HCT116 (cell line): Measurements from ENCODE around the gene GLTP. TPM values are rescaled to one million over a fixed set of nuclear protein-coding genes. Genes with fewer than 3 reads are reported as not detected.

ENCODE experiments used
- ATAC-seq: fragments of 200-7000 bp; cut with Tn5 transposase; 2 replicates; pipeline ENCODE4 v1.9.1; 2020; ENCODE audit warnings: mild to moderate bottlenecking, moderate library complexity
- BruUV-seq: library from RNA; stranded (reverse); fragments of 400-500 nt; replicated peaks from 2 replicates; lab custom pipeline; 2021; lab: Mats Ljungman, UMichigan
- CTCF ChIA-PET: fragments of 300-600 bp; sonication (Branson Sonifier 250); formaldehyde crosslinking; loops from one replicate; lab custom pipeline; 2021; ENCODE audit warnings: antibody characterized with exemption; lab: Charles Lee
- POLR2A ChIA-PET: fragments of 300-600, 350-600 bp; sonication (Branson Sonifier 250); formaldehyde crosslinking; loops from one replicate; lab custom pipeline; 2021; ENCODE audit warnings: antibody characterized with exemption; lab: Charles Lee
- RAD21 ChIA-PET, 2 experiments: fragments of 300-600 bp; sonication (Branson Sonifier 250); formaldehyde crosslinking; loops; one replicate each; lab custom pipeline; 2023; ENCODE audit warnings: low total read pairs in 2 of 2; ENCODE audit not compliant: uncharacterized antibody in 2 of 2, unreplicated experiment in 2 of 2, low non-redundant PET in 1 of 2; lab: Charles Lee
- DNase-seq: peaks from one replicate; pipeline ENCODE4 v3.0.0-alpha.2; 2010; ENCODE audit warnings: low read depth, low spot score
- H2AFZ ChIP-seq: fragments of 200-600 bp; shearing (Covaris generic), sonication (generic); 2 replicates; pipeline ENCODE4 v1.6.1; 2017; ENCODE audit warnings: low read depth, mixed run types, mixed read lengths, antibody characterized with exemption, low read length; ENCODE audit not compliant: poor library complexity, severe bottlenecking
- H3K27ac ChIP-seq: 2 replicates; pipeline ENCODE4 v1.5.1; 2012; ENCODE audit warnings: low read depth, low read length
- H3K27me3 ChIP-seq: fragments of 200-600 bp; sonication (generic); 2 replicates; pipeline ENCODE4 v1.6.1; 2016; ENCODE audit warnings: mixed run types, low read length, mixed read lengths; ENCODE audit not compliant: insufficient read depth
- H3K36me3 ChIP-seq, 2 experiments: fragments of 200-500 bp in 1 of 2; fragments of 200-600 bp in 1 of 2; sonication (Bioruptor generic) in 1 of 2; sonication (generic) in 1 of 2; 2 replicates each; pipeline versions ENCODE4 v1.5.1 to v1.6.1; 2014 to 2016; ENCODE audit warnings: low read length in 2 of 2, inconsistent platforms in 1 of 2, mixed read lengths in 1 of 2, mixed run types in 1 of 2; ENCODE audit not compliant: insufficient read depth in 2 of 2, control insufficient read depth in 1 of 2
- H3K4me1 ChIP-seq, 2 experiments: fragments of 200-600 bp in 1 of 2; sonication (generic) in 1 of 2; 2 replicates each; pipeline versions ENCODE4 v1.5.1 to v1.6.1; 2012 to 2017; ENCODE audit warnings: low read length in 2 of 2, inconsistent platforms in 1 of 2, mild to moderate bottlenecking in 1 of 2, mixed read lengths in 1 of 2, mixed run types in 1 of 2, moderate library complexity in 1 of 2; ENCODE audit not compliant: insufficient read depth in 2 of 2, control insufficient read depth in 1 of 2
- H3K4me2 ChIP-seq: fragments of 200-600 bp; sonication (generic); 2 replicates; pipeline ENCODE4 v1.6.1; 2017; ENCODE audit warnings: mixed run types, low read length, mixed read lengths
- H3K4me3 ChIP-seq, 2 experiments: fragments of 200-600 bp in 1 of 2; sonication (generic) in 1 of 2; replicated peaks in 1 of 2; 2 replicates each; pipeline ENCODE4 v1.5.1; 2011 to 2016; ENCODE audit warnings: low read length in 2 of 2, control low read depth in 1 of 2, low read depth in 1 of 2, mild to moderate bottlenecking in 1 of 2, mixed read lengths in 1 of 2, mixed run types in 1 of 2
- H3K79me2 ChIP-seq: fragments of 200-600 bp; sonication (generic); 2 replicates; pipeline ENCODE4 v1.6.1; 2017; ENCODE audit warnings: mild to moderate bottlenecking, mixed run types, low read length, moderate library complexity, mixed read lengths; ENCODE audit not compliant: insufficient read depth
- H3K9ac ChIP-seq: fragments of 200-600 bp; sonication (generic); 2 replicates; pipeline ENCODE4 v1.6.1; 2016; ENCODE audit warnings: low read length, mixed read lengths
- H3K9me2 ChIP-seq: fragments of 200-600 bp; sonication (generic), shearing (Covaris generic); 2 replicates; pipeline ENCODE4 v1.6.1; 2017; ENCODE audit warnings: mixed run types, mild to moderate bottlenecking, moderate library complexity; ENCODE audit not compliant: insufficient read depth
- H3K9me3 ChIP-seq, 2 experiments: fragments of 200-500 bp in 1 of 2; fragments of 200-600 bp in 1 of 2; sonication (Bioruptor generic) in 1 of 2; sonication (generic) in 1 of 2; 2 replicates each; pipeline ENCODE4 v1.6.1; 2014 to 2017; ENCODE audit warnings: low read length in 2 of 2, mixed read lengths in 2 of 2, inconsistent platforms in 1 of 2, low read depth in 1 of 2, mild to moderate bottlenecking in 1 of 2, mixed run types in 1 of 2, moderate library complexity in 1 of 2; ENCODE audit not compliant: control insufficient read depth in 1 of 2, insufficient read depth in 1 of 2
- H4K20me1 ChIP-seq: fragments of 200-600 bp; sonication (generic), shearing (Covaris generic); 2 replicates; pipeline ENCODE4 v1.6.1; 2017; ENCODE audit warnings: mixed run types, mild to moderate bottlenecking, moderate library complexity; ENCODE audit not compliant: insufficient read depth
- CBX3 ChIP-seq: IDR thresholded peaks from 2 replicates; pipeline ENCODE4 v1.6.1; 2012; ENCODE audit warnings: low read depth
- EGR1 ChIP-seq: IDR thresholded peaks from 2 replicates; pipeline ENCODE4 v1.6.1; 2012; ENCODE audit warnings: low read depth
- EZH2 ChIP-seq: fragments of 200-600 bp; sonication (generic); IDR thresholded peaks from 2 replicates; pipeline ENCODE4 v1.6.1; 2017; ENCODE audit warnings: antibody characterized with exemption, mixed run types
- FOSL1 ChIP-seq: IDR thresholded peaks from 2 replicates; pipeline ENCODE4 v1.6.1; 2012; ENCODE audit warnings: low read depth
- JUND ChIP-seq: IDR thresholded peaks from 2 replicates; pipeline ENCODE4 v1.6.1; 2012
- POLR2A ChIP-seq: IDR thresholded peaks from 2 replicates; pipeline ENCODE4 v1.7.0; 2011; ENCODE audit warnings: borderline replicate concordance; ENCODE audit not compliant: insufficient read depth, insufficient read length; ENCODE audit errors: extremely low read depth
- POLR2AphosphoS5 ChIP-seq: IDR thresholded peaks from 2 replicates; pipeline ENCODE4 v1.6.1; 2011; ENCODE audit warnings: mild to moderate bottlenecking, low read depth, low read length, moderate library complexity
- SIN3A ChIP-seq: IDR thresholded peaks from 2 replicates; pipeline ENCODE4 v1.6.1; 2012; ENCODE audit warnings: low read depth
- SP1 ChIP-seq: IDR thresholded peaks from 2 replicates; pipeline ENCODE4 v1.6.1; 2012; ENCODE audit warnings: low read depth
- SRF ChIP-seq: IDR thresholded peaks from 2 replicates; pipeline ENCODE4 v1.6.1; 2012; ENCODE audit warnings: low read depth
- TCF7L2 ChIP-seq: IDR thresholded peaks from 2 replicates; pipeline ENCODE4 v1.7.0; 2011; ENCODE audit warnings: borderline replicate concordance, inconsistent platforms; ENCODE audit not compliant: insufficient read depth, insufficient read length; ENCODE audit errors: extremely low read depth
- YY1 ChIP-seq: IDR thresholded peaks from 2 replicates; pipeline ENCODE4 v1.6.1; 2011; ENCODE audit warnings: low read length, low read depth, moderate library complexity, mild to moderate bottlenecking; ENCODE audit not compliant: insufficient replicate concordance; ENCODE audit errors: extremely low read depth
- ZFX ChIP-seq: fragments of 450-650 bp; IDR thresholded peaks from 2 replicates; pipeline ENCODE4 v1.6.1; 2017
- ZNF274 ChIP-seq: fragments of 200-500 bp; sonication (Bioruptor generic); IDR thresholded peaks from 2 replicates; pipeline ENCODE4 v1.6.1; 2014; ENCODE audit warnings: mild to moderate bottlenecking, low read depth, low read length, inconsistent platforms
- intact Hi-C: fragments of 100-400 bp; cut with micrococcal nuclease; formaldehyde crosslinking; loops from 2 replicates; pipeline ENCODE4 v1.10.0; 2022
- total RNA-seq: library from RNA; stranded (reverse); gene quantifications from one replicate; pipeline ENCODE4 v1.2.1, GENCODE V29; 2021; ENCODE audit not compliant: unreplicated experiment
- TF ChIP-seq, protein P1 (sequence below): IDR thresholded peaks from 2 replicates; pipeline ENCODE4 v1.6.1; 2012
- TF ChIP-seq, protein P2 (sequence below): IDR thresholded peaks from 2 replicates; pipeline ENCODE4 v1.6.1; 2012
- TF ChIP-seq, protein P3 (sequence below): IDR thresholded peaks from 2 replicates; pipeline ENCODE4 v1.6.1; 2012; ENCODE audit warnings: low read depth

GLTP gene
- total RNA-seq, 1 experiment from 2014 or later, result 26.6 TPM

DNA sequence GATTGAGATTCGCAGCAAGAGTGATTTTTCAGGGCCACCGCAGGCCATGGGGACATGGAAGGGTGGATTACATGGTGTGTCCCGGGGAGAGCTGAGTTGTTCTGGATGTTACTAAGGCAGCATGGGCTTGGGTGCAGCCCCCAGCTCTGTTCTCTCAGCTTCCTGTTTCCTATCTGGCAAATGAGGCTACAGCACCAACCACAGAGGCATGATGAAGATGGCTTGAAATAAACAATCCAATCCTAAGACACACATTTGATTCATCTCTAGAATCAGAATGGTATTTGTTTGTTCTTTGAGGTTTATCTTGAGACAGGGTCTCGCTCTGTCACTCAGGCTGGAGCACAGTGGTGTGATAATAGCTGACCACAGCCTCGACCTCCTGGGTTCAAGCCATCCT lies 21.6 kb downstream of the GLTP start (continued):
- TF ChIP-seq FOSL1 (no peak), SP1 (no peak), ZNF274 (no peak), POLR2A (no peak), ZFX (no peak)

DNA sequence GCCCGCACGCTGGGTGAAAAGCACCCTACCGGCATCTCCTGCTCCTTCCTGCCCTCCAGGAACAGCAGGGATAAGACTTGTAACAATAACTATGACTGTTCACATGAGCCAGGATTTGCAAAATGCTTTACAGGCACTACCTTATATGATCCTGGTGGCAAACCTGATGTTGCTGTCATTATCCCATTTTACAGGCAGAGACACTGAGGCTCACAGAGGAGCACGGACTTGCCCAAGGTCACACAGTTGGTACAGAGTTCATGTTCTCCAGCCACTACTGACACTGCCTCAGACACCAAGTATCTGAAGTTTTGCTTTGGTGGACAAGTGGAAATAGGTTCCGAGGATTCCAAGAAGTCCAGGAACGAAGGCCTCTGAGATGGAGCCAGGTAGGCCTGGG lies 22.6 kb downstream of the GLTP start:
- intact Hi-C loops, result loop anchor here (10.0 kb wide), 1 partner anchor 577 kb away; no protein-coding TSS in a partner anchor
- Histone ChIP-seq H3K79me2 (no peaks in the 10 kb centered on the region), H4K20me1 (no peaks in the 10 kb centered on the region), H3K27ac (no peak overlapping the region), H3K36me3 (no peaks in the 10 kb centered on the region), H2AFZ (no peak overlapping the region), H3K4me1 (no peaks in the 10 kb centered on the region; a peak in 1 of 4 replicates), H3K27me3 (no peaks in the 10 kb centered on the region), H3K9ac (no peak overlapping the region), H3K4me2 (no peak overlapping the region), H3K9me3 (no peaks in the 10 kb centered on the region), H3K9me2 (no peaks in the 10 kb centered on the region), H3K4me3 (no peak overlapping the region)
- POLR2A ChIA-PET, result no interaction called here
- TF ChIP-seq EZH2 (no peak), YY1 (no peak), CBX3 (no peak), JUND (no peak)
- TF ChIP-seq, protein P1, sequence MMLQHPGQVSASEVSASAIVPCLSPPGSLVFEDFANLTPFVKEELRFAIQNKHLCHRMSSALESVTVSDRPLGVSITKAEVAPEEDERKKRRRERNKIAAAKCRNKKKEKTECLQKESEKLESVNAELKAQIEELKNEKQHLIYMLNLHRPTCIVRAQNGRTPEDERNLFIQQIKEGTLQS, result no peak
- RAD21 ChIA-PET, result no interaction called here
- CTCF ChIA-PET, result interaction anchor here (2.3 kb wide), 1 partner anchor 12 kb away, joined by 10 read pairs; no protein-coding TSS in a partner anchor
- ATAC-seq (no peak), DNase-seq (no peak)
- BruUV-seq, result no TSS peak

DNA sequence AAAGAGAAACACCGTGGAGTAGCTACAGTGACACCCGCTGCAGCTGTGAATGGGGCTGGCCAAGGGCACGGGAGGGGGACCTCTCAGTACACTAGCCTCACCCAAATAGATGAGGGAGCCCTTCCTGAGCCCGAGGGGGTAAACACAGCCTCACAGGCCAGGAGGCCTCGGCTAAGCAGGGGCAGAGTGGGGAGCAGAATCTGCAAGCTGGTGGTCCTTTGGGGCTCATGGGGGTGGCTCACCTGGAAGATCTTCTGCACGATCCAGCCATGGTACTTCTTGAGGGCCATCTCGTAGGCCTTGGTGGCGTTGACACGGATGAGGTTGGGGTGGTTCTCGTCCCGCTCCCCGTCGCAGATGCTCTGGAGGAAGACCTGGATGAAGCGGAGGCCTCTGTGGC lies 25.0 kb downstream of the GLTP start:
- Histone ChIP-seq H2AFZ (no peak overlapping the region), H3K36me3 (no peaks in the 10 kb centered on the region), H3K79me2 (no peaks in the 10 kb centered on the region), H3K9ac (no peak overlapping the region), H4K20me1 (no peaks in the 10 kb centered on the region), H3K4me2 (no peak overlapping the region), H3K4me1 (no peaks in the 10 kb centered on the region; a peak in 1 of 4 replicates), H3K9me2 (no peaks in the 10 kb centered on the region), H3K27ac (no peak overlapping the region), H3K9me3 (no peaks in the 10 kb centered on the region), H3K27me3 (no peaks in the 10 kb centered on the region), H3K4me3 (no peak overlapping the region)
- DNase-seq (no peak), ATAC-seq (no peak)
- intact Hi-C loops, result loop anchor here (10.0 kb wide), 1 partner anchor 579 kb away; no protein-coding TSS in a partner anchor
- no TSS peak for BruUV-seq
- ChIA-PET CTCF (interaction anchor here (2.5 kb wide), 1 partner anchor 10 kb away, joined by 14 read pairs; no protein-coding TSS in a partner anchor), POLR2A (no interaction called here), RAD21 (no interaction called here)
- TF ChIP-seq SRF, result no peak
- TF ChIP-seq EGR1, result no peak
- TF ChIP-seq SIN3A, result no peak
- no peak for TF ChIP-seq ZNF274
- no peak for TF ChIP-seq TCF7L2
- TF ChIP-seq, protein P2, sequence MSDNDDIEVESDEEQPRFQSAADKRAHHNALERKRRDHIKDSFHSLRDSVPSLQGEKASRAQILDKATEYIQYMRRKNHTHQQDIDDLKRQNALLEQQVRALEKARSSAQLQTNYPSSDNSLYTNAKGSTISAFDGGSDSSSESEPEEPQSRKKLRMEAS, result no peak
- TF ChIP-seq ZFX, result no peak
- TF ChIP-seq, protein P3, sequence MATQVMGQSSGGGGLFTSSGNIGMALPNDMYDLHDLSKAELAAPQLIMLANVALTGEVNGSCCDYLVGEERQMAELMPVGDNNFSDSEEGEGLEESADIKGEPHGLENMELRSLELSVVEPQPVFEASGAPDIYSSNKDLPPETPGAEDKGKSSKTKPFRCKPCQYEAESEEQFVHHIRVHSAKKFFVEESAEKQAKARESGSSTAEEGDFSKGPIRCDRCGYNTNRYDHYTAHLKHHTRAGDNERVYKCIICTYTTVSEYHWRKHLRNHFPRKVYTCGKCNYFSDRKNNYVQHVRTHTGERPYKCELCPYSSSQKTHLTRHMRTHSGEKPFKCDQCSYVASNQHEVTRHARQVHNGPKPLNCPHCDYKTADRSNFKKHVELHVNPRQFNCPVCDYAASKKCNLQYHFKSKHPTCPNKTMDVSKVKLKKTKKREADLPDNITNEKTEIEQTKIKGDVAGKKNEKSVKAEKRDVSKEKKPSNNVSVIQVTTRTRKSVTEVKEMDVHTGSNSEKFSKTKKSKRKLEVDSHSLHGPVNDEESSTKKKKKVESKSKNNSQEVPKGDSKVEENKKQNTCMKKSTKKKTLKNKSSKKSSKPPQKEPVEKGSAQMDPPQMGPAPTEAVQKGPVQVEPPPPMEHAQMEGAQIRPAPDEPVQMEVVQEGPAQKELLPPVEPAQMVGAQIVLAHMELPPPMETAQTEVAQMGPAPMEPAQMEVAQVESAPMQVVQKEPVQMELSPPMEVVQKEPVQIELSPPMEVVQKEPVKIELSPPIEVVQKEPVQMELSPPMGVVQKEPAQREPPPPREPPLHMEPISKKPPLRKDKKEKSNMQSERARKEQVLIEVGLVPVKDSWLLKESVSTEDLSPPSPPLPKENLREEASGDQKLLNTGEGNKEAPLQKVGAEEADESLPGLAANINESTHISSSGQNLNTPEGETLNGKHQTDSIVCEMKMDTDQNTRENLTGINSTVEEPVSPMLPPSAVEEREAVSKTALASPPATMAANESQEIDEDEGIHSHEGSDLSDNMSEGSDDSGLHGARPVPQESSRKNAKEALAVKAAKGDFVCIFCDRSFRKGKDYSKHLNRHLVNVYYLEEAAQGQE, result no peak
- no peak for TF ChIP-seq POLR2AphosphoS5
- TF ChIP-seq POLR2A, result no peak
